Smooth muscle cell of the brain vasculature (primary cell): Measurements from ENCODE around the gene SLC6A3.
"Not testable (repeated sequence)": the region's sequence is repeated elsewhere in the genome, so short reads cannot be mapped to it uniquely, and the experiment has no call there.

Experiments
- DNase-seq: peaks from one replicate; pipeline ENCODE4 v3.0.0-alpha.2; 2012; ENCODE audit warnings: low read depth, low spot score

SLC6A3 gene

GRCh38 chr5:1478271-1479035, 33.2 kb upstream of the SLC6A3 start:
- DNase-seq, result no peak

- no peak for DNase-seq
Observed at GRCh38 chr5:1477341-1477740, 32.1 kb upstream of the SLC6A3 start.

DNA sequence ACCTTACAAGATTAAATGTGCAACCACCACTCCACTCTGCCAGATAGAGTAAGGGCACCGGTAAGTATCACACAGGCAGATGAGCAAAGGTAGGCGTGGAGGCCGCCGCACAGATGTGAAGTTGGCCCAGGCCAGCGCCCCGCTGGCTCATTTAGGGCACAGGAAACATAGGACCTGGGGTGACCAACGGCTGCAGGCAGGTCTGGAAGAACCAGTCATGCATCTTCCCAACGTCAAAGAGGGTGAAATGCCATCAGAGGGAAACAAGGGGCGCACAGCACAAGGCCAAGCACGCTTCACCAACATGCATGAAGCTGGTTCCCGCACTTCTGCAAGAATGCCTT, 31.7 kb upstream of the SLC6A3 start:
- DNase-seq, result no peak

- no peak for DNase-seq
Observed at GRCh38 chr5:1476181-1476966, 31.1 kb upstream of the SLC6A3 start.

DNA sequence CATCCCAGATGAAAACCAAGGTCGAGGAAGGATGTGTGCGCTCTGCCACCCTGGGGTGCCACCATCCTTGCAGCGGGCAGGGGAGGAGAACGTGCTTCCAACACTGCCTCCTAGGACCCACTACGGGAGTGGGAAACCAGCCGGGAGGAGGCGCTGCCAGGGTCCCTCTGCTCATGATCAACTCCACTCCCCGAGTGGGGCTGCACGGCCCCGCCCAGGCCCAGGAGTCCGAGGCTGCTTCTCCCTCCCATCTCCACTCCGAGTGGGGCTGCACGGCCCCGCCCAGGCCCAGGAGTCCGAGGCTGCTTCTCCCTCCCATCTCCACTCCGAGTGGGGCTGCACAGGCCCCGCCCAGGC, 30.3 kb upstream of the SLC6A3 start:
- DNase-seq, result not testable (repeated sequence)

- no peak for DNase-seq
Observed at GRCh38 chr5:1474866-1475543, 29.8 kb upstream of the SLC6A3 start.

DNA sequence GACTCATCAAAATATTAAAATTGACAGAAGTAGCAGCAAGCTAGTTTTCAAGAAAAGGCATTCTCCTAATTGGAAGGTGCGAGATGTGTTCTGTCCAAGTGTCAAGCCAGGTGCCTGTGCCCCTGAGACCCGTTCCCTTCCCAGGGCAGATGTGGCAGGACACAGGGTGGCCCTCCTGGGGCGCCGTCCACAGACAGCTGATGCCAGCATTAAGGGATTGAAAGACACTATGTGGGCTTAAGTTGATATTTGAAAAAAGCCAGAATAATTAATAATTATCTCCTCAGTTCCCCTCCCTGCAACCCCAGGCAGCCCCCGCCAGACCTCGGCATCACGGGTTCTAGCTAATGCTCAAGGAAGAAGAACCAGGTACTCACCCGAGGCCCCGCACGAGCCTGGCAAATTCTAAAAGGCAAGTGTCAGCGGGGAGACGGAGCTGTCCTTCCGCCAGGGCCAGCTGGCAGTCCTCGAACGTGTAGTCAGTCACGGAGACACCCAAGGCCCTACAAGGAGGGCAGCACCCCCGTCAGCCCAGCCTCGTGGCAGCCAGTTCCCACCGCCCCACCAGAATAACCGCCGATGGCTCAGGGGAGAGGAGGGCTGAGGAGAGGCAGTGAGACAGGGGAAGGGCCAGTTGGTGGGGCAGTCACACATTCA, 29.1 kb upstream of the SLC6A3 start:
- no peak for DNase-seq

- DNase-seq, result no peak
Observed at GRCh38 chr5:1473746-1474145, 28.5 kb upstream of the SLC6A3 start.

- DNase-seq, result no peak
Observed at GRCh38 chr5:1472964-1473628, 27.9 kb upstream of the SLC6A3 start.

DNA sequence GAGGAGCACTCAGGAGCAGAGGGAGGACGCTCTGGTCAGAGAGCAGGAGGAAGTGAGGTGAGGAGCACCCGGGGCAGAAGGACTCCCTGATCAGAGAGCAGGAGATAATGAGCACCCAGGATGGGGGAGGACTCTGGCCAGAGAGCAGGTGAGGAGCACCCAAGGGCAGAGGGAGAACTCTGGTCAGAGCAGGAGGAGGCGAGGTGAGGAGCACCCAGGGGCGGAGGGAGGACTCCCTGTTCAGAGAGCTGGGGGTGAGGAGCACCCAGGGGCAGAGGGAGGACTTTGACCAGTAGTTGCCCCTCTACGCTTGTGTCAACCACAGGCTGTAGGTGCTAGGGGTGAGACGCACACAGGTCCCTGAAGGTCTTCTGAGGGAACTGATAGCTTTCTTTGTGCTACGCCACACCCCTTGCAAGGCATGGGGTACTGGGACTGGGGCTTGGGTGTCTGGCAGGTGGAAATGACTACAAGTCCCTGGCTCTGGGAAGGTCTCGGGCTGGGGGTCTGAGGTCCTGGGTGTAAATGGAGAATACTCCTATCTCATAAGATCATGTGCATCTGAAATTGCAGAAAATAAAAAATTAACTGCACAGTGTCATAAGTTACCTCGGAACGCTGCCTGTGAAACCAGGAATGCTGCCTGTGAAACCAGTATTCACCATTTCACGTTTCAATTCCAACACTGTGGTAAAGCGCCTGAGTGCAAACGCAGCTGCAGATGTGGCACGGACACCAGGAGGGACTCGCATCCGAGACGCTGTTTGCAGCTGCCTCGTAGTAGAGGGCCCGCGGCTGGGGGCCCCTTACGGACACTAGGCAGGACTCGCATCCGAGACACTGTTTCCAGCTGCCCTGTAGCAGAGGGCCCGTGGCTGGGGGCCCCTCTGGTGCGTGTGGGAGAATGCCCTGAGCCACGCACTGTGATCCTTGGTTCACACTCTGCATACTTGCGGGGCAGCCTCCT, 27.0 kb upstream of the SLC6A3 start:
- no peak for DNase-seq

GRCh38 chr5:1471240-1471853, 26.1 kb upstream of the SLC6A3 start:
- no peak for DNase-seq

DNA sequence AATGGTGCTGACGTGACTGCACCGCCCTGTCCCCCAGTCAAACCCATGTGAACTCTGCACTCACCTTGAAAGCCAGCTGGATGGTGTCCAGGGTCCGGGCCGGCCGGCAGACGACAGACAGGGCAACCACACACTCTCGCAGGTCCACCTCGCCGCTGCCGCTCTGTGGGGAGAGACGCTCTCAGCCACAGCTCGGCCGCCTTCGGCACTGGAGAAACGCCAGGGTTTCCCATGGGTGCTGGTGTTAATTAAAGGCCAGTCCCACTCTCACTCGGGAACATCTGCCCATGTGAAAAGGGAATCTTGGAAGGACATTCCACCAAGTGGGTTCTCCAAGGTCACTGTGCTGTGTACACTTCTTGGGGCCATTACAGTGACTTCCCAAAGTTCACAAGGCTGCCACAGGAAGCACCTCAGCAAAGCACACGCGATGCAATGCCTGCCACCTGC, 25.5 kb upstream of the SLC6A3 start:
- no peak for DNase-seq

- DNase-seq, result no peak
Observed at GRCh38 chr5:1468629-1469527, 23.6 kb upstream of the SLC6A3 start.

GRCh38 chr5:1468247-1468612, 23.0 kb upstream of the SLC6A3 start:
- no peak for DNase-seq

DNA sequence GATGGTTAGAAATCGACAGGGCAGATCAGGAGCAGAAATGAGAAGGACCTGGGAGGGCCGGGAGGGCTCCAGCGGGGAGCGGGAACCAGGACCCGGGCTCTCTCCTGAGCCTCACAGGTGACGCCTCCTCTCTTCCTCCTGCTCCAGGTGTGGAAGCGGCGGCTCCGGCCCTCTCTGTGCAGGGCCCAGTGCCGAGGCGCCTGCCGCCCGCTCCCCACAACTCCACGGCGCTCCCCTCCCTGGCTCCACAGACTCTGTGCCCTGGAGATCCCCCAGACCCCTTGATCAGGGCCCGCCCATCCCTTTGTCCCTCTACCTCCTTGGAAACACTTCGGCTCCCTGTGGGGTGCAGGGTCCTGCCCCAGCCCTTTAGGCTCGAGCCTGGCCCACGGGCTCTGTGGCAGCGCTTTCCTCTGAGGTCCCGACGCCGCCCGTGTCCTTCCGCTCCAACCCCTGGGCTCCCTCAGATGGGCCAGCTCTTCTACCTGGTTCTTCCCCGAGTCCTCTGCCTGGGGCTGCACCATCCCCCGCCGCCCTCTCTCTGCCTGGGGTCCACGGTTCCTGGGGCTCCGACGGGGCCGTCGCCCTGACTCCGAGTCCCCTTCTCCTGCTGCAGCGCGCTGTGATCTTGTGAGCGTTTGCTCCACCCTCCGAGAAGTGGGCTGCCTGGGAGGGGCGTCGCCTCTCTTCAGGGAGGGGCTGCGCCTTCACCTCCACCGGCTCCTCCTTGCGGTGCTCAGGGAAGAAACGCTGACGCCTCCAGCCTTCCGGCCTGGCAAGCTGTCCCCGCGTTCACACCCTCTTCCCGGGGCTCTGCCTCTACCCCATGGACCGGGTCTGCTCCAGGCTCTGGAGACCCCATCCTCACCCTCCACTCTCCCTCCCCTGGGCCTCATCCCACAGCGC, 22.4 kb upstream of the SLC6A3 start:
- no peak for DNase-seq

GRCh38 chr5:1466631-1467265, 21.5 kb upstream of the SLC6A3 start:
- DNase-seq, result no peak

GRCh38 chr5:1465966-1466471, 20.8 kb upstream of the SLC6A3 start:
- DNase-seq, result no peak
